HL-60 (cell line): ENCODE measurements around the gene NKD1.

Experiments used
- CTCF ChIP-seq: IDR thresholded peaks from one replicate; pipeline ENCODE4 v1.5.1; 2011; ENCODE audit warnings: low read length, control low read depth, inconsistent platforms; ENCODE audit not compliant: insufficient read depth
- POLR2AphosphoS5 ChIP-seq: IDR thresholded peaks from 2 replicates; pipeline ENCODE4 v1.6.1; 2012; ENCODE audit warnings: low read depth

DNA sequence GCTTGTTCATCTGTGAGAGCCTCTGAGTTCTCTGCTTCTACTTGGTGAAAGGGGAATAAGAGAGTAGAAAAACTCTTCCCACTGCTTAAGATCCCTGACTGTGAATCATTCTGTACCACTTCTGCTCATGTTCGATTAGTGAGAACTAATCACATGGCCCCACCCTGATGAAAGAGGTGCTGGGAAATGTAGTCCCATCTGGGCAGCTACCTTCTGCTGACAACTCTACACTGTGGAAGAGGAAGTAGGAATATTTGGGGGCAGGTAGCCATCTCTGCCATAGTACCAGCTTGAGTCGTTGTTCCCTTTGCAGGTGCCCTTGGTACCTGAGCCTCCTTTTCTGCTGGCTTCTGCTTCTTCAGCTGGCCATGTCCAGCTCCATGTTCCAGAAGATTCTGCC, 29.9 kb downstream of the NKD1 start:
- TF ChIP-seq CTCF (no peak), POLR2AphosphoS5 (no peak)
